Adipocyte (in vitro differentiated cells): ENCODE measurements around the gene EXOSC5.
A peak's percentile ranks its signal among the peaks of the same experiment; 100 is the strongest.
"Not testable (repeated sequence)": the region's sequence is repeated elsewhere in the genome, so short reads cannot be mapped to it uniquely, and the experiment has no call there.

Experiments used
- DNase-seq: peaks from one replicate; pipeline ENCODE4 v3.0.0-alpha.2; 2015; ENCODE audit warnings: low read depth
- H3K27me3 ChIP-seq: replicated peaks from 2 replicates; pipeline ENCODE4 v1.7.0; 2013; ENCODE audit warnings: mild to moderate bottlenecking, low read length, moderate library complexity; ENCODE audit not compliant: control insufficient read depth, insufficient read depth
- H3K36me3 ChIP-seq: 2 replicates; pipeline ENCODE4 v1.7.0; 2013; ENCODE audit warnings: low read length, mild to moderate bottlenecking, moderate library complexity; ENCODE audit not compliant: control insufficient read depth, insufficient read depth, severe bottlenecking
- H3K4me1 ChIP-seq: 2 replicates; pipeline ENCODE4 v1.7.0; 2013; ENCODE audit warnings: mild to moderate bottlenecking, low read length, moderate library complexity; ENCODE audit not compliant: control insufficient read depth, insufficient read depth
- H3K4me3 ChIP-seq: 2 replicates; pipeline ENCODE4 v1.7.0; 2013; ENCODE audit warnings: mild to moderate bottlenecking, low read length, moderate library complexity
- H3K9ac ChIP-seq: 2 replicates; pipeline ENCODE4 v1.7.0; 2013; ENCODE audit warnings: mild to moderate bottlenecking, low read length, moderate library complexity
- H3K9me3 ChIP-seq: 2 replicates; pipeline ENCODE4 v1.7.0; 2013; ENCODE audit warnings: mild to moderate bottlenecking, low read length, moderate library complexity; ENCODE audit not compliant: control insufficient read depth

The EXOSC5 gene

DNA sequence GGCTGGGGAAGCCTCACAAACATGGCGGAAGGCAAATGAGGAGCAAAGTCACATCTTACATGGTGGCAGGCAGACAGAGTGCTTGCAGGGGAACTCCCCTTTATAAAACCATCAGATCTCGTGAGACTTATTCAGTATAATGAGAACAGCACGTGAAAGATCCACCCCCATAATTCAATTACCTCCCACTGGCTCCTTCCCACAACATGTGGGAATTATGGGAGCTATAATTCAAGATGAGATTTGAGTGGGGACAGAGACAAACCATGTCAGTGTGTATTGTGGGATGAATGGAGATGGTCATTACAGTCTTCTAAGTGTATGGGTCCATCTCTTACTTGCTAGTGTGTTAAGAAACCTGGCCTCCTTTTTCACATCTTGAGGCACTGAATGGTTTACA is 4.9 kb upstream of the EXOSC5 start:
- H3K9me3 ChIP-seq = no peaks in the 10 kb centered on the region
- no peak overlapping the region for H3K4me3 ChIP-seq
- peaks cover 11% of the 10 kb centered on the region for H3K36me3 ChIP-seq
- no peak overlapping the region for H3K9ac ChIP-seq
- H3K4me1 ChIP-seq = peaks cover 11% of the 10 kb centered on the region
- DNase-seq = no peak
- H3K27me3 ChIP-seq = no peaks in the 10 kb centered on the region

DNA sequence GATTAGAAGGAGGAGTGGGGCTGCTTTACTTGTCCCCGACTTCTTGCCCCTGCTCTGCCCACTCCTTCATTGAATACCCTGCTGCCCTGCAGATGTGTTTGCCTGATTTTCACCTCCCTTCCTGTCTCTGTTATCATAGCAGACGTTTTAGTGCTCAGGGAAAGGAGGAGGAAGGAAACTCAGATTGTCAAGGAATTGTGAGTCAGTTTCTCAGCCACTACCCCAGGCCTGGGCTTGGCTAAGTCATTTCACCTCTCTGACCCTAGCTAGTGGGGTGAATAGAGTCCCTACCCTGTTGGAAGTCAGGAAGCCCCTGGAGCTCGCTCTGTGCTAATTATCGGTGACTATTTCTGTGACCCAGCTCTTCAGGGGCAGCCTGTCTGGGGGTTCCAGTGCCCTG is 4.3 kb upstream of the EXOSC5 start:
- H3K27me3 ChIP-seq = no peaks in the 10 kb centered on the region
- DNase-seq = no peak
- H3K36me3 ChIP-seq = peaks cover 11% of the 10 kb centered on the region
- H3K4me3 ChIP-seq = no peak overlapping the region
- H3K9ac ChIP-seq = no peak overlapping the region
- peaks cover 12% of the 10 kb centered on the region for H3K4me1 ChIP-seq
- no peaks in the 10 kb centered on the region for H3K9me3 ChIP-seq

DNA sequence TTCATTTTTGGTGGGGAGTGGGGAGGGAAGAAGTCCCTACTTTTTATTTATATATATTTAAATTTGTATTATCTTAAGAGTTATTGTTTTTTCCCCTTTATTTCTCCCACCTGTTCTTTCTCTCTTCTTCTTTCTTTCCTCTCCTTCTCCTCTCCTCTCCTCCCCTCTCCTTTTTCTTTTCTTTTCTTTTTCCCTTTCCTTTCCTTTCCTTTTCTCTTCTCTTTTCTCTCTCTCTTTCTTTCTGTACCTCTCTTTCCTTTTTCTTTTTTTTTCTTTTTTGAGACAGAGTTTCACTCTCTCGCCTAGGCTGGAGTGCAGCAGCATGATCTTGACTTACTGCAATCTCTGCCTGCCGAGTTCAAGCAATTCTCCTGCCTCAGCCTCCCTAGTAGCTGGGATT is 2.4 kb upstream of the EXOSC5 start:
- Histone ChIP-seq H3K36me3 (peaks cover 11% of the 10 kb centered on the region), H3K9ac (no peak overlapping the region), H3K4me1 (peaks cover 14% of the 10 kb centered on the region), H3K27me3 (no peaks in the 10 kb centered on the region), H3K9me3 (no peaks in the 10 kb centered on the region), H3K4me3 (no peak overlapping the region)
- no peak for DNase-seq

DNA sequence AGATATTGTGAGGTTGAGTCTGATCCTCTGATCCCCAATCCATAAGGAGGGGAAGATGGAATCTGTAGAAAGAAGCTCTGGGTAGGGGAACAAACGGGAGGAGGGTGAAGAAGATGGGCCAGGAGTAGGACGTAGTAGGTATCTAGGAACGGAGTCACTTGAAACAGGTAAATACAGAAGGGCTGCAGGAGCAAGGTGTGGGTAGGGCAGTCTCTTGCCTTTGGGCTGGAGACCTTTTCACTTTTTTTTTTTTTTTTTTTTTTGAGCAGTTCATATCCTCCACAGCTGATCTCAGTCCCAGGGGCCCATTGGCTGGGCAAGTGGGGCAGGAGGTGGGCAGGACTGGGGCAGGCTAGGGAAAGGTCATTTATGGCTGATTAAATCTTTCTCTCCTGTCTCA is 1.9 kb upstream of the EXOSC5 start:
- H3K36me3 ChIP-seq = peaks cover 11% of the 10 kb centered on the region
- DNase-seq = no peak
- peak overlapping the region; percentile 96 for H3K4me3 ChIP-seq
- H3K9me3 ChIP-seq = no peaks in the 10 kb centered on the region
- H3K9ac ChIP-seq = peak overlapping the region; percentile 97
- H3K4me1 ChIP-seq = peaks cover 14% of the 10 kb centered on the region
- H3K27me3 ChIP-seq = no peaks in the 10 kb centered on the region

DNA sequence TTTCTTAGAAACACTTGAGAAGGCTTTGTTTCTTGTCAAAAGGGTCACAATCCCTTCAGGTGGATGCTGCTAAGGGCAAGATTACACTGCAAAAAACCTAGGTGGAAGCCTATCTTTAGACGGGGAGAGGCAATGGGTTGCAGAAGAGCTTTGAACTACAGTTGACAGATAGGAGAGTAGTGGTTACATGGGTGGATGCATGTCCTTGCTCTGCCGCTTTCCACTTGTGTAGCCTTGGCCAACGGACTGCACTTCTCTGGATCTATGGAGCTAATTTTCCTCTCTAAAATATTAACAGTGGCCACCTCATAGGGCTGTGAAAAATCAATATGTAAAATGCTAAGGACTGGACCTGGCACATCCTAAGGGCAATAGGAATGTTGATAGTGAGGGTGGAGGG is 1.4 kb upstream of the EXOSC5 start:
- Histone ChIP-seq H3K4me3 (peak overlapping the region; percentile 96), H3K9me3 (no peaks in the 10 kb centered on the region), H3K36me3 (peaks cover 11% of the 10 kb centered on the region), H3K4me1 (peaks cover 14% of the 10 kb centered on the region), H3K27me3 (no peaks in the 10 kb centered on the region), H3K9ac (peak overlapping the region; percentile 97)
- no peak for DNase-seq

DNA sequence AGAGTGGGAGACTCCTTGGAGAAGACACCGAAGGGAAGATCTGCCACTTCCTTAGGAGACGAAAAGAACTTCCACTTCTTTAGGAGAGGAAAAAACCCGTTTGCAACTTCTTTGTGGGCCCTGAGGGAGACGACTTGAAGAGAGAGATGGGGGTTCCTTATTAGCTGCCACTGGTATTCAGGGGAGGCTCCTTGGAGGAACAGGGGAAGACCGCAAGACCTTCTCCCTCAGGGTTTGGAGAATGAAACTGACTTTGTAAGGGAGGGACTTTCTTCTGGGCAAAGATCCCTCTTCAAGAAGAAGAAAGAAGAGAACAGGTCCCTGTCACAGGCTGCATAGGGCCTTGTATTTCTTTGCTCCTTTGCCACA is 875 bp upstream of the EXOSC5 start:
- DNase-seq = peak; percentile 41
- Histone ChIP-seq H3K4me1 (peaks cover 14% of the 10 kb centered on the region), H3K36me3 (peaks cover 9% of the 10 kb centered on the region), H3K9me3 (no peaks in the 10 kb centered on the region), H3K9ac (peak overlapping the region; percentile 97), H3K27me3 (no peaks in the 10 kb centered on the region), H3K4me3 (peak overlapping the region; percentile 96)

DNA sequence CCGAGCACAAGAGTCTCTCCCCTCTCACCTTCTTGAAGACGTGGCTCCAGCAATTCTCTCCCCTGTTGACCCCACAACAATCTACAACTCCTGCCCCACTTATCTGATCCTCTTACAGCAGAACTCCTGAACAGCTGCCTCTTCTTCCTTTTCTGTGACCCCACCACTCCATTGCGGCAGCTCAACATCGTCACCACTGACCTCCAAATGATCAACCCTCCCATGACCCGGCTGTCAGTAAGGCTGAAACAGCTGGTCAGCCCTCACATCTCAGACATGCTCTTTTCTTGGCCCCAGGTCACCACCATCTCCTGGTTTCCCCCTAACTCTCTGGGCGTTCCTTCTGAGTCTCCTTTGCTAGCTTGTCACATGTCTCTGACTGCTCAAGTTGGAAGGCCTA is 1.8 kb downstream of the EXOSC5 start:
- Histone ChIP-seq H3K27me3 (no peaks in the 10 kb centered on the region), H3K4me1 (peaks cover 14% of the 10 kb centered on the region), H3K4me3 (no peak overlapping the region), H3K9me3 (no peaks in the 10 kb centered on the region), H3K36me3 (peaks cover 17% of the 10 kb centered on the region), H3K9ac (no peak overlapping the region)
- DNase-seq = no peak

DNA sequence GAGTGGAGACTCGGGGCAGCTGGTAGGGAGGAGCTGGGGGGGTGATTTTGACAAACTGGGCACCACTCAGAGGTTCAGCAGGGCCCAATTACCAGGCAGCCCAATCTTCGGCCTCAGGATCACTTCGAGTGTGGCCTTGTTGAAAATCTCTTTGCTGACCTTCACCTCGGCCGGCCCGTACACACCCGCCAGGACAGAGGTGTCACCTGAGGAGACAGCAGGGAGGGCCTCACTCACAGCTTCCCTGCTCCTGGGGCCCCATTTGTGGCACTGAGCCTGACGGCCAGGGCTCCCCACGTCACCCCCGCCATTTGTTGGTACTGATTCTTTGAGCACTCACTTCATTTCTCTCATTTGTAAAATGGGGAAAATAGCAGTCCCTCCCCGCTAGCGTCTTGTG is 4.4 kb downstream of the EXOSC5 start:
- no peak for DNase-seq
- no peaks in the 10 kb centered on the region for H3K9me3 ChIP-seq
- no peak overlapping the region for H3K4me3 ChIP-seq
- H3K36me3 ChIP-seq = peaks cover 24% of the 10 kb centered on the region
- no peaks in the 10 kb centered on the region for H3K27me3 ChIP-seq
- peaks cover 3% of the 10 kb centered on the region for H3K4me1 ChIP-seq
- no peak overlapping the region for H3K9ac ChIP-seq

DNA sequence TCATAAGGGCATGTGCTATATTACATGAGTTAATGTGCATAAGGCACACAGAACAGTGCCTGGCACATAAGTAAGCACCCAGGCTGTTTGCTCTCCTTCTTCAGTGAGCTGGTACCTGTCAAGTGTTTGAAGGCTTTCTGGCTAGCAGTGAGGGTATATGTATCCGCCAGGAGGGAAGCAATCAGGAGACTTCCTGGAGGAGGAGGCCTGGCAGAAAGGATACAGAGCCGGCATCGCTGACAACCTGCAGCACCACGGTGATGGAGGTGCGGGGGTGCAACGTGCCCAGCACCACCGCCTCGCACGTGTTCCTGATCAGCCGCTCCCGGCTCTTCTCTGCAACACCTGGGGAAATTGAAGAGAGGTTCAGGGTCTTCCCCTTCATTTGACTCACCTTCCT is 5.5 kb downstream of the EXOSC5 start:
- no peaks in the 10 kb centered on the region for H3K9me3 ChIP-seq

DNA sequence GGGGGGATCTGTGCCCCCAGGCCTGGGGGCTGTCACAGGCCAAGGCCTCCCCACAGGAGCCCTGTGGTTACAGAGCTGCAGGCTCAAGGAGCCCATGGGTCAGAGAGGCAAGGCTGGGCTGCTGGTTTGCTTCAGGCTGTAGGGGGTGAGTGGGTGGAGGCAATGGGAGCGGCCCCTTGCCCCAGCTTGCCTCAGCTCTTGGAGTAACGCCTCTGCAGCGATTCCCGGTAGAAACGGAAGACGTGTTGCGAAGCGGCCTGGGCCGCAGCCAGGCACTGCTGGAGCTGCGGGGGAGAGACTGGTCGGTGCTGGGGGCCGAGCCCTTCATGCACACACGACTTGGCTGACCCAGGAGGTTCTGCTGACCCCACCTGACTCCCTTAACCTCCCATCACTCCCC is 10.7 kb downstream of the EXOSC5 start:
- peaks cover 19% of the 10 kb centered on the region for H3K36me3 ChIP-seq
- peaks cover 13% of the 10 kb centered on the region for H3K4me1 ChIP-seq
- no peaks in the 10 kb centered on the region for H3K9me3 ChIP-seq
- H3K9ac ChIP-seq = peak overlapping the region; percentile 66
- no peak for DNase-seq
- no peaks in the 10 kb centered on the region for H3K27me3 ChIP-seq
- no peak overlapping the region for H3K4me3 ChIP-seq

More for the DNA sequence above, 5.5 kb downstream of the EXOSC5 start:
- DNase-seq = no peak
- no peaks in the 10 kb centered on the region for H3K27me3 ChIP-seq
- no peak overlapping the region for H3K4me3 ChIP-seq
- H3K36me3 ChIP-seq = peaks cover 24% of the 10 kb centered on the region
- no peak overlapping the region for H3K9ac ChIP-seq
- H3K4me1 ChIP-seq = peaks cover 7% of the 10 kb centered on the region

DNA sequence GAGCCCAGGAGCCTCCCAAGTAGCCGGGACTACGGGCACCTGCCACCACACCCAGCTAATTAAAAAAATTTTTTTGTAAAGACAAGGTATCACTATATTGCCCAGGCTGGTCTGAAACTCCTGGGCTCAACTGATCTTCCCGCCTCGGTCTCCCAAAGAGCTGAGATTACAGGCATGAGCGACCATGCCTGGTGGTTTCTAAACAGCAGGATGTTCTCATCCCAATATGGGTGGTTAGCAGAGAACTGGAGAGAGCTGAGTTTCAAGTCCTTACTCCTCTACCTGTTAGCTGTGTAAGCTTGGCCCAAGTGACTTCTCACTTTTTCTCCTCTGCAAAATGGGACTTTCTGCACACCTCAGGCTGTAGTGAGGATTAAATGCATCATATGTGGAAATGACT is 12.8 kb downstream of the EXOSC5 start:
- Histone ChIP-seq H3K4me3 (no peak overlapping the region), H3K9me3 (no peaks in the 10 kb centered on the region)
- no peak for DNase-seq

DNA sequence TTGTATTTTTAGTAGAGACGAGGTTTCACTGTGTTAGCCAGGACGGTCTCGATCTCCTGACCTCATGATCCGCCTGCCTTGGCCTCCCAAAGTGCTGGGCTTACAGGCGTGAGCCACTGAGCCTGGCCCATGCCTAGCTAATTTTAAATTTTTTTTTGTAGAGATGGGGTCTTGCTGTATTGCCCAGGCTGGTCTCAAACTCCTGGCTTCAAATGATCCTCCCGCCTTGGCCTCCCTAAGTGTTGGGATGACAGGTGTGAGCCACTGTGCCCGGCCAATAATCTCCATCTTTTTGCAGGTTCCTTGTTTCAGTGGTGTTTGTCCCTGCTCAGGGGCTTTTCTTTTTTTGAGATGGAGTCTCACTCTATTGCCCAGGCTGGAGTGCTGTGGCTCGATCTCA is 15.6 kb downstream of the EXOSC5 start:
- H3K4me1 ChIP-seq = peaks cover 19% of the 10 kb centered on the region
- H3K4me3 ChIP-seq, H3K9me3 ChIP-seq, H3K9ac ChIP-seq, H3K36me3 ChIP-seq, H3K27me3 ChIP-seq, DNase-seq: not testable (repeated sequence)

More for the DNA sequence above, 12.8 kb downstream of the EXOSC5 start:
- Histone ChIP-seq H3K36me3 (no peaks in the 10 kb centered on the region), H3K4me1 (peaks cover 16% of the 10 kb centered on the region), H3K27me3 (no peaks in the 10 kb centered on the region), H3K9ac (no peak overlapping the region)
